ENCODE results near the gene MYADML2. TPM values are rescaled to one million over a fixed set of nuclear protein-coding genes. Genes with fewer than 3 reads are reported as not detected.
A peak's percentile ranks its signal among the peaks of the same experiment; 100 is the strongest.

MYADML2 gene
- total RNA-seq, 1 donor from 2014 or later = 0.11 TPM

GRCh38 chr17:81991684-81992305 is 44.8 kb upstream of the MYADML2 start:
- no peaks in the 10 kb centered on the region for H3K27me3 ChIP-seq
- H3K9me3 ChIP-seq (ENCODE audit: low read depth) = no peaks in the 10 kb centered on the region
- no peaks in the 10 kb centered on the region for H3K36me3 ChIP-seq
- H4K20me1 ChIP-seq (ENCODE audit: low read depth) = no peaks in the 10 kb centered on the region
- H3K27ac ChIP-seq = peak overlapping the region; percentile 78
- peaks cover 36% of the 10 kb centered on the region for H3K4me1 ChIP-seq
- Mint-ChIP-seq H3K4me3 (peak overlapping the region; percentile 15), H3K4me1 (peaks cover 40% of the 10 kb centered on the region), H3K27me3 (ENCODE audit: insufficient read depth, low read depth) (peaks cover 8% of the 10 kb centered on the region), H3K27ac (peak overlapping the region; percentile 98), H3K9me3 (peaks cover 2% of the 10 kb centered on the region), H3K36me3 (peaks cover 8% of the 10 kb centered on the region)
- peaks cover 4% of the 10 kb centered on the region for H3K79me2 ChIP-seq (ENCODE audit: low read depth)
- H3K9ac ChIP-seq = peak overlapping the region; percentile 12
- H3K4me3 ChIP-seq = no peak overlapping the region
- H2AFZ ChIP-seq (replicated peaks) = no peak overlapping the region
- H3K4me2 ChIP-seq = peak overlapping the region; percentile 55
- TF ChIP-seq EZH2 (IDR thresholded peaks at IDR 0.05) (no peak), EZH2phosphoT487 (IDR thresholded peaks at IDR 0.05) (no peak)
- TF ChIP-seq, protein P1, sequence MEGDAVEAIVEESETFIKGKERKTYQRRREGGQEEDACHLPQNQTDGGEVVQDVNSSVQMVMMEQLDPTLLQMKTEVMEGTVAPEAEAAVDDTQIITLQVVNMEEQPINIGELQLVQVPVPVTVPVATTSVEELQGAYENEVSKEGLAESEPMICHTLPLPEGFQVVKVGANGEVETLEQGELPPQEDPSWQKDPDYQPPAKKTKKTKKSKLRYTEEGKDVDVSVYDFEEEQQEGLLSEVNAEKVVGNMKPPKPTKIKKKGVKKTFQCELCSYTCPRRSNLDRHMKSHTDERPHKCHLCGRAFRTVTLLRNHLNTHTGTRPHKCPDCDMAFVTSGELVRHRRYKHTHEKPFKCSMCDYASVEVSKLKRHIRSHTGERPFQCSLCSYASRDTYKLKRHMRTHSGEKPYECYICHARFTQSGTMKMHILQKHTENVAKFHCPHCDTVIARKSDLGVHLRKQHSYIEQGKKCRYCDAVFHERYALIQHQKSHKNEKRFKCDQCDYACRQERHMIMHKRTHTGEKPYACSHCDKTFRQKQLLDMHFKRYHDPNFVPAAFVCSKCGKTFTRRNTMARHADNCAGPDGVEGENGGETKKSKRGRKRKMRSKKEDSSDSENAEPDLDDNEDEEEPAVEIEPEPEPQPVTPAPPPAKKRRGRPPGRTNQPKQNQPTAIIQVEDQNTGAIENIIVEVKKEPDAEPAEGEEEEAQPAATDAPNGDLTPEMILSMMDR (IDR thresholded peaks at IDR 0.05) = no peak
- peaks cover 31% of the 10 kb centered on the region for H3F3A ChIP-seq (ENCODE audit: low read depth)
- DNase-seq (ENCODE audit: low spot score) = peak; percentile 63

DNA sequence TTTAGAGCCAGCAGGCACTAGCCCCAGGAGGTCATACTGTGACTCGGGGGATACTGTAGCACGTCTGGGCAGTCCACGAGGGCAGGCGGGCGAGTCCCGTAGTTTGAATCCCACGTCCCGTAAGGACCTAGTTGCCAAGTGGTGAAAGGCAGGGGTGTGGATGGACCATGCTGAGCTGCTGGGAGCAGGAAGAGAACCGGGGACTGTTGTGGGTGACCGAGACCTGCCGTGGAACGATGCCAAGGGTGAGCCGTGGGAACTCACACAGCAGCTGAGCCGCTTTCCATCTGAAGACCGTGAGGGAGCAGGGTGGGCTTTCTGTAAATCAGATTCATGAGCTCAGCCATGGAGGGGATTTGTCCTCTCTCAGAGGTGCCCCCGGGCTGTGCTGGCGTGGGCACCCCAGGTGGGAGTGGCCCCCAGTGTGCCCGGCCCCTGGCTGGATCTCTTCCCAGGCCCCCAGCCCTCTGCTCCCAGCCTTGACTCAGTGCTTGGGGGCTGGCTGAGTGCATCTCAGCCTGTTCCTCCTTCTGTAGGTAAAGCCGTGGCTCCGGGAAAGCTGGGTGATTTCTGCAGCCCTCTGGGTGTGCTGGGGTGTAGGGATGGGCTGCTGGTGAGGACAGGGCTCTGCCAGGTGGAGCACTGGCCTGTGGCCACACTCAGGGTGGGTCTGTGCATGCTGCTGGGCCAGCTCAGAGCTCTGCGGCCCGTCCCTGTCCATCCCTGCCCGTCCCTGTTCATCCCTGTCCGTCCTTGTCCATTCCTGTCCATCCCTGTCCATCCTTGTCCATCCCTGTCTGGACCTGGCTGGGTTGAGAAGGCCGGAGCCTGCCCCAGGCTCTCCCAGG is 44.0 kb upstream of the MYADML2 start:
- Mint-ChIP-seq H3K36me3 (peaks cover 8% of the 10 kb centered on the region), H3K9me3 (peaks cover 2% of the 10 kb centered on the region), H3K27ac (peak overlapping the region; percentile 98), H3K27me3 (ENCODE audit: insufficient read depth, low read depth) (peaks cover 12% of the 10 kb centered on the region), H3K4me1 (peaks cover 40% of the 10 kb centered on the region), H3K4me3 (peak overlapping the region; percentile 71)
- Histone ChIP-seq H3K9me3 (ENCODE audit: low read depth) (no peaks in the 10 kb centered on the region), H3K4me2 (peak overlapping the region; percentile 55), H2AFZ (replicated peaks) (no peak overlapping the region), H4K20me1 (ENCODE audit: low read depth) (no peaks in the 10 kb centered on the region), H3K27me3 (no peaks in the 10 kb centered on the region), H3K79me2 (ENCODE audit: low read depth) (peaks cover 4% of the 10 kb centered on the region), H3K4me1 (peaks cover 36% of the 10 kb centered on the region), H3K9ac (no peak overlapping the region), H3F3A (ENCODE audit: low read depth) (peaks cover 31% of the 10 kb centered on the region), H3K27ac (peak overlapping the region; percentile 78), H3K4me3 (no peak overlapping the region), H3K36me3 (no peaks in the 10 kb centered on the region)
- DNase-seq (ENCODE audit: low spot score) = no peak
- TF ChIP-seq, protein P1 (IDR thresholded peaks at IDR 0.05) = no peak
- TF ChIP-seq EZH2 (IDR thresholded peaks at IDR 0.05) (no peak), EZH2phosphoT487 (IDR thresholded peaks at IDR 0.05) (no peak)

GRCh38 chr17:81987161-81987770 is 40.2 kb upstream of the MYADML2 start:
- peaks cover 14% of the 10 kb centered on the region for H3F3A ChIP-seq (ENCODE audit: low read depth)
- H3K27me3 Mint-ChIP-seq (ENCODE audit: insufficient read depth, low read depth) = peaks cover 14% of the 10 kb centered on the region

More at GRCh38 chr17:81987161-81987770, 40.2 kb upstream of the MYADML2 start:
- Mint-ChIP-seq H3K27ac (no peak overlapping the region), H3K9me3 (peaks cover 2% of the 10 kb centered on the region), H3K4me1 (peaks cover 18% of the 10 kb centered on the region), H3K4me3 (no peak overlapping the region), H3K36me3 (peaks cover 12% of the 10 kb centered on the region)
- Histone ChIP-seq H2AFZ (replicated peaks) (no peak overlapping the region), H3K27me3 (no peaks in the 10 kb centered on the region), H3K9me3 (ENCODE audit: low read depth) (no peaks in the 10 kb centered on the region), H3K27ac (no peak overlapping the region), H3K36me3 (no peaks in the 10 kb centered on the region), H3K4me2 (no peak overlapping the region), H3K79me2 (ENCODE audit: low read depth) (peaks cover 4% of the 10 kb centered on the region), H3K4me3 (no peak overlapping the region), H3K4me1 (peaks cover 13% of the 10 kb centered on the region), H4K20me1 (ENCODE audit: low read depth) (no peaks in the 10 kb centered on the region), H3K9ac (no peak overlapping the region)
- no peak for DNase-seq (ENCODE audit: low spot score)
- TF ChIP-seq, protein P1 (IDR thresholded peaks at IDR 0.05) = no peak
- TF ChIP-seq EZH2 (IDR thresholded peaks at IDR 0.05) = no peak
- no peak for TF ChIP-seq EZH2phosphoT487 (IDR thresholded peaks at IDR 0.05)

Measured in neural progenitor cell (in vitro differentiated cells).